ENCODE measurements around the gene ZNF423. TPM values are rescaled to one million over a fixed set of nuclear protein-coding genes. Genes with fewer than 3 reads are reported as not detected.
"Not testable (repeated sequence)": the region's sequence is repeated elsewhere in the genome, so short reads cannot be mapped to it uniquely, and the experiment has no call there.

The ZNF423 gene
- total RNA-seq, 1 experiment from 2014 or later = 11.1 TPM

DNA sequence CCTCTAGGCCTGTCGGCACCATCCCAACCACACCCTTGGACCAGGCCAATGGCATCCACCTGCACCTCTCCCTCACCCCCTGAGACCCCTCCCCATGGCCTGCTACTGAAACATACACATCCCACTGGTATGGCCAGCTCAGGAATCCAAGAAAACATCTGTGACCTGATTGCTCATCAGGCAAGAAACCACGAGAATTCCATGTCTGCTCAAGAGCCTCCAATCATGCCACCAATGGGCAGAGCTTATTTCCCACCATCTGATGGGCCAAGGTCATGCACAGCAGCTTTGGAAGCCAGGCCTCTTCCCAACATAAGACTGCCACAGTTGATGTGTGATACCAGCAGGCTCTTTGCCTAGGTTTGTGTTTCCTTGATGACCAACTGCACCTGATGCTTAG, 292.2 kb downstream of the ZNF423 start:
- no TSS peak for BruUV-seq (replicated peaks)
- DNase-seq (ENCODE audit: low spot score) = no peak
- POLR2A ChIA-PET (ENCODE audit: low non-redundant PET) = no interaction called here
- TF ChIP-seq EZH2 (IDR thresholded peaks at IDR 0.05; ENCODE audit: borderline replicate concordance, low read depth, low read length, poor library complexity, severe bottlenecking) (no peak), CTCF (conservative IDR thresholded peaks at IDR 0.05; ENCODE audit: low read depth, low read length) (no peak)
- Histone ChIP-seq H3K4me3 (ENCODE audit: low read depth, low read length, poor library complexity, severe bottlenecking) (no peak overlapping the region), H3K27ac (ENCODE audit: low read depth, low read length, poor library complexity, severe bottlenecking) (no peak overlapping the region), H3K27me3 (replicated peaks; ENCODE audit: insufficient read depth, low read depth, low read length, poor library complexity) (no peaks in the 10 kb centered on the region), H3K9me3 (ENCODE audit: low read depth, low read length, poor library complexity, severe bottlenecking) (no peaks in the 10 kb centered on the region), H3K36me3 (ENCODE audit: insufficient read depth, low read length, poor library complexity, severe bottlenecking) (no peaks in the 10 kb centered on the region), H3K4me1 (ENCODE audit: insufficient read depth, low read length, poor library complexity, severe bottlenecking) (peaks cover 37% of the 10 kb centered on the region)
- CTCF ChIA-PET = no interaction called here
- intact Hi-C loops (cut with micrococcal nuclease; ENCODE audit: unreplicated experiment) = no loop called here

DNA sequence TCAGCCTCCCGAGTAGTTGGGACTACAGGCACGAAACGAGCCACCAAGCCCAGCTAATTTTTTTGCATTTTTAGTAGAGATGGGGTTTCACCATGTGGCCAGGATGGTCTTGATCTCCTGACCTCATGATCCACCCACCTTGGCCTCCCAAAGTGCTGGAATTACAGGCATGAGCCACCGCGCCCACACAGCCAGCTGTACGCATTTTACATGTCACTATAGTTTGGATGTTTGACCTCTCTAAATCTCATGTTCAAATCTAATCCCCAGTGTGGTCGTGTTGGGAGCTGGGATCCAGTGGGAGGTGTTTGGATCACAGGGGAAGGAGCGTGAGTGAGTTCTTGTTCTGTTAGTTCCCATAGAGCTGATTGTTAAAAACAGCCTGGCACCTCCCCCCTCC, 293.0 kb downstream of the ZNF423 start:
- intact Hi-C loops (cut with micrococcal nuclease; ENCODE audit: unreplicated experiment); H3K36me3 ChIP-seq (ENCODE audit: insufficient read depth, low read length, poor library complexity, severe bottlenecking); POLR2A ChIA-PET (ENCODE audit: low non-redundant PET); H3K27ac ChIP-seq (ENCODE audit: low read depth, low read length, poor library complexity, severe bottlenecking); H3K9me3 ChIP-seq (ENCODE audit: low read depth, low read length, poor library complexity, severe bottlenecking); H3K4me3 ChIP-seq (ENCODE audit: low read depth, low read length, poor library complexity, severe bottlenecking); H3K27me3 ChIP-seq (replicated peaks; ENCODE audit: insufficient read depth, low read depth, low read length, poor library complexity); DNase-seq (ENCODE audit: low spot score); BruUV-seq (replicated peaks); CTCF ChIA-PET: not testable (repeated sequence)
- H3K4me1 ChIP-seq (ENCODE audit: insufficient read depth, low read length, poor library complexity, severe bottlenecking) = peaks cover 38% of the 10 kb centered on the region

DNA sequence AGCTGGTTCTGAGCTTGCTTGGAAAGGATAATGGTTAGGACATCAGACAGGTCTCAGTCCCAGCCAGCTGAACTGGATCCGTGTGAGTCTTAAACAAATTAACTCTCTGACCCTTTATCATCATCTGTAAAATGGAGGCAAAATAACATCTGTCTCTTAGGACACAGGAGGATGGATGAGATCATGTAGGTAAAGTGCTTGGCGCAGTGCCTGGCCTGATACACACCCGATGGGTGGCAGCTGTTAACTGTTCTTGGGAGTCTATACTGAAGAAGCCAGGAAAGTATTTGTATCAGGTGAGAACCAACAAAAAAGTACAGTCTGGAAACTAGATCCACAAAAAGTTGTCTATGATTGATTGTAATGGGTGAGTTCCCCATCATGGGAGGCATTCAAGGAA, 293.7 kb downstream of the ZNF423 start:
- TF ChIP-seq CTCF (conservative IDR thresholded peaks at IDR 0.05; ENCODE audit: low read depth, low read length) (no peak), EZH2 (IDR thresholded peaks at IDR 0.05; ENCODE audit: borderline replicate concordance, low read depth, low read length, poor library complexity, severe bottlenecking) (no peak)
- no TSS peak for BruUV-seq (replicated peaks)
- peaks cover 45% of the 10 kb centered on the region for H3K4me1 ChIP-seq (ENCODE audit: insufficient read depth, low read length, poor library complexity, severe bottlenecking)
- ChIA-PET POLR2A (ENCODE audit: low non-redundant PET) (no interaction called here), CTCF (no interaction called here)
- no peak overlapping the region for H3K4me3 ChIP-seq (ENCODE audit: low read depth, low read length, poor library complexity, severe bottlenecking)
- no peak for DNase-seq (ENCODE audit: low spot score)
- intact Hi-C loops (cut with micrococcal nuclease; ENCODE audit: unreplicated experiment) = no loop called here
- no peaks in the 10 kb centered on the region for H3K27me3 ChIP-seq (replicated peaks; ENCODE audit: insufficient read depth, low read depth, low read length, poor library complexity)
- no peaks in the 10 kb centered on the region for H3K9me3 ChIP-seq (ENCODE audit: low read depth, low read length, poor library complexity, severe bottlenecking)
- no peaks in the 10 kb centered on the region for H3K36me3 ChIP-seq (ENCODE audit: insufficient read depth, low read length, poor library complexity, severe bottlenecking)
- no peak overlapping the region for H3K27ac ChIP-seq (ENCODE audit: low read depth, low read length, poor library complexity, severe bottlenecking)

GRCh38 chr16:49560004-49560830, 295.7 kb downstream of the ZNF423 start:
- ChIA-PET POLR2A (ENCODE audit: low non-redundant PET) (no interaction called here), CTCF (interaction anchor here (0.6 kb wide), 1 partner anchor 33 kb away, joined by 5 read pairs; no protein-coding TSS in a partner anchor)
- H3K4me1 ChIP-seq (ENCODE audit: insufficient read depth, low read length, poor library complexity, severe bottlenecking) = peaks cover 45% of the 10 kb centered on the region
- H3K27me3 ChIP-seq (replicated peaks; ENCODE audit: insufficient read depth, low read depth, low read length, poor library complexity) = no peaks in the 10 kb centered on the region
- TF ChIP-seq EZH2 (IDR thresholded peaks at IDR 0.05; ENCODE audit: borderline replicate concordance, low read depth, low read length, poor library complexity, severe bottlenecking) = no peak
- no peak for TF ChIP-seq CTCF (conservative IDR thresholded peaks at IDR 0.05; ENCODE audit: low read depth, low read length)
- intact Hi-C loops (cut with micrococcal nuclease; ENCODE audit: unreplicated experiment) = no loop called here
- no TSS peak for BruUV-seq (replicated peaks)
- no peak for DNase-seq (ENCODE audit: low spot score)
- H3K27ac ChIP-seq (ENCODE audit: low read depth, low read length, poor library complexity, severe bottlenecking) = no peak overlapping the region
- no peaks in the 10 kb centered on the region for H3K36me3 ChIP-seq (ENCODE audit: insufficient read depth, low read length, poor library complexity, severe bottlenecking)
- no peak overlapping the region for H3K4me3 ChIP-seq (ENCODE audit: low read depth, low read length, poor library complexity, severe bottlenecking)
- H3K9me3 ChIP-seq (ENCODE audit: low read depth, low read length, poor library complexity, severe bottlenecking) = no peaks in the 10 kb centered on the region
